GM12865 (cell line): ENCODE measurements around the gene IL18BP.

Source experiments
- DNase-seq: peaks from one replicate; pipeline ENCODE4 v3.0.0; 2010; ENCODE audit warnings: low read depth
- H3K4me3 ChIP-seq: 2 replicates; pipeline ENCODE4 v1.5.1; 2011; ENCODE audit warnings: mild to moderate bottlenecking, low read depth, low read length, control low read depth
- TF ChIP-seq, protein P1 (sequence below): IDR thresholded peaks from 2 replicates; pipeline ENCODE4 v1.5.1; 2011; ENCODE audit warnings: low read length, control low read depth, low read depth, inconsistent platforms; ENCODE audit not compliant: insufficient read depth; ENCODE audit errors: missing control alignments

IL18BP gene

DNA sequence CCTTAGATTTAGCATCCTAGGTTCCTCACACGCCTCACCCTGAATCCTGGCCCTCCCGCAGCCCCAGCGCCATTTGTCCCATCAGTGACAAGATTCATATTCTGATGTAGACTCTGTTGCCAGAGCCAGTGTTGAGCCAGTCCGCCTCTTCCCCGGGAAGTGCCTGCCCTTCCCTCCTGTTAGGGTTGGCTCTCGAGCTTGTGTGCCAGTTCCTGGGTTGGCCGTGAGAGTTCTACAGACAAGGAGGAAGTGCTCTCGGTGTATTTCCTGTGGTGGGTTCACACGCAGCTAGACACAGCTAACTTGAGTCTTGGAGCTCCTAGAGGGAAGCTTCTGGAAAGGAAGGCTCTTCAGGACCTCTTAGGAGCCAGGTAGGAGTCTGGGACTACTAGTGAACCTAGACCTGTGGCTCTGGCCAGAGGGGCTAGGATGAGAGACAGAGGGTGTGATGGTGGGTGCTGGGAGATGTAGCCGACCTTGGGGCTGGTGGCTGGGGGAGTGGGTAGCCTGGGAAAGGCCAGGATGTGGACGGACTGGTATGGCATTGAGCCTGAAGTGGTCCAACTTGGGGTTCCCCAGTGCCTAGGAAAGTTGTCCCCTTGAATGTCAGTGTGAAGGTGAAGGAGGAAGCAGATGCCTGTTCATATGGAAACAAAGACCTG, at the start of gene IL18BP:
Gene IL18BP, plus strand, starts transcription at position 261 of the 662 bp plus-strand sequence. CDS start 1,076 bp downstream, outside the sequence.
- TF ChIP-seq, protein P1, sequence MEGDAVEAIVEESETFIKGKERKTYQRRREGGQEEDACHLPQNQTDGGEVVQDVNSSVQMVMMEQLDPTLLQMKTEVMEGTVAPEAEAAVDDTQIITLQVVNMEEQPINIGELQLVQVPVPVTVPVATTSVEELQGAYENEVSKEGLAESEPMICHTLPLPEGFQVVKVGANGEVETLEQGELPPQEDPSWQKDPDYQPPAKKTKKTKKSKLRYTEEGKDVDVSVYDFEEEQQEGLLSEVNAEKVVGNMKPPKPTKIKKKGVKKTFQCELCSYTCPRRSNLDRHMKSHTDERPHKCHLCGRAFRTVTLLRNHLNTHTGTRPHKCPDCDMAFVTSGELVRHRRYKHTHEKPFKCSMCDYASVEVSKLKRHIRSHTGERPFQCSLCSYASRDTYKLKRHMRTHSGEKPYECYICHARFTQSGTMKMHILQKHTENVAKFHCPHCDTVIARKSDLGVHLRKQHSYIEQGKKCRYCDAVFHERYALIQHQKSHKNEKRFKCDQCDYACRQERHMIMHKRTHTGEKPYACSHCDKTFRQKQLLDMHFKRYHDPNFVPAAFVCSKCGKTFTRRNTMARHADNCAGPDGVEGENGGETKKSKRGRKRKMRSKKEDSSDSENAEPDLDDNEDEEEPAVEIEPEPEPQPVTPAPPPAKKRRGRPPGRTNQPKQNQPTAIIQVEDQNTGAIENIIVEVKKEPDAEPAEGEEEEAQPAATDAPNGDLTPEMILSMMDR: no peak
- DNase-seq: peak; percentile 85
- peak within 1 kb of the TSS; percentile 60 for H3K4me3 ChIP-seq

DNA sequence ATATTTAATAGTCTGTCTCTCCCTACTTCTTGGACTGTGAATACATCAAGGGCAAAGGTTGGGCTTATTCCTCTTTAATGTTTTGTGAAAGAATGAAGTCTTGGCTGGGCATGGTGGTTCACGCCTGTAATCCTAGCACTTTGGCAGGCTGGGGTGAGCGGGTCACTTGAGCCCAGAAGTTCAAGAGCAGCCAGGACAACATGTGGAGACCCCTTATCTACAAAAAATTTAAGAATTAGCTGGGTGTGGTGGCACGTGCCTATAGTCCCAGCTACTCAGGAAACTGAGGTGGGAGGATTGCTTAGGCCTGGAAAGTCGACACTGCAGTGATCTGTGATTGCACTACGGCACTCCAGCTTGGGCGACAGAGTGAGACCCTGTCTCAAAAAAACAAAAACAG, 49.7 kb upstream of the IL18BP start:
- H3K4me3 ChIP-seq: no peak overlapping the region
- DNase-seq: no peak
- TF ChIP-seq, protein P1: no peak

DNA sequence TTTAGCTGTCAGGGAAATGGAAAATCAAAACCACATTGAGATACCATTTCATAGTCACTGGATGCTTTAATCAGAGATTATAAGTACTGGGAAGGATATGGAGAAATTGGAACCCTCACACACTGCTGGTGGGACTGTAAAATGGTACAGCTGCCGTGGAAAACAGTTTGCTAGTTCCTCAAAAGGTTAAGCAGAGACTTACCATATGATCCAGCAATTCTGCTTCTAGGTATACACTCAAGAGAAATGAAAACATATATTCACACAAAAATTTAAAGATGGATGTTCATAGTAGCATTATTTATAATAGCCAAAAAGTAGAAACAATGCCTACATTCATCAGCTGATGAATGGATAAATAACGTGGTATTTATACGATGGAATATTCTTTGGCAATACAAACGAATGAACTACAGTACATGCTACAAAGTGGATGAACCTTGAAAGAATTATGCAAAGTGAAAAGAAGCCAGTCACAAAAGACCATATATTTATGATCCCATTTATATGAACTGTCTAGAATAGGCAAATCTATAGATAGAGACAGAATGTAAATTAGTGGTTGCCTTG, 46.9 kb upstream of the IL18BP start:
- no peak for DNase-seq
- H3K4me3 ChIP-seq: no peak overlapping the region
- TF ChIP-seq, protein P1: no peak

DNA sequence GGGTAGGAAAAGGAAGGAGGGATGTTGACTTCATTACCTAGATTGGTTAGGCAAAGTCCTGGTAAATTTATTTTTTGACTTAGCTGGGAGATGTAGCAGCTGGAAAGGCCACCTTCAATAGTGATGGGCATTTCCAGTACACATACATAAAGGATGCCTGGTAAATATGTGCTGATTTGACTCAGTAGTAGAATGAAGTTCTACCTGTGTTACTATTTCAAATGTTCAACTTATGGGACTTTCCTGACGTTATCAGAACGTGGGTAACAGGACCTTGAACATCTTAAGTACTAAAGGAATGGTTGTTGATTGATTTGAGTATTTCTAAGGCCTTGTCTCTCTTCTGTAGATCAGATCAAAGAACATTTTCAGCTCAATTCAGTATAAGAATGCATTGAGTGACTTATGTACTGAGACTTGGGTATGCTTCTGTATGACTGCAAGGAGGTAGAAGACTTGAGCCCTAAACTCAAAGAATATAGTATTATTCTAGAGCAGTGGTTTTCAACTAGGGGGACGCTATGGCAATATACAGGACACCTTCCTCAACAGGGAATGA, 42.7 kb upstream of the IL18BP start:
- DNase-seq: no peak
- TF ChIP-seq, protein P1: no peak
- no peak overlapping the region for H3K4me3 ChIP-seq

DNA sequence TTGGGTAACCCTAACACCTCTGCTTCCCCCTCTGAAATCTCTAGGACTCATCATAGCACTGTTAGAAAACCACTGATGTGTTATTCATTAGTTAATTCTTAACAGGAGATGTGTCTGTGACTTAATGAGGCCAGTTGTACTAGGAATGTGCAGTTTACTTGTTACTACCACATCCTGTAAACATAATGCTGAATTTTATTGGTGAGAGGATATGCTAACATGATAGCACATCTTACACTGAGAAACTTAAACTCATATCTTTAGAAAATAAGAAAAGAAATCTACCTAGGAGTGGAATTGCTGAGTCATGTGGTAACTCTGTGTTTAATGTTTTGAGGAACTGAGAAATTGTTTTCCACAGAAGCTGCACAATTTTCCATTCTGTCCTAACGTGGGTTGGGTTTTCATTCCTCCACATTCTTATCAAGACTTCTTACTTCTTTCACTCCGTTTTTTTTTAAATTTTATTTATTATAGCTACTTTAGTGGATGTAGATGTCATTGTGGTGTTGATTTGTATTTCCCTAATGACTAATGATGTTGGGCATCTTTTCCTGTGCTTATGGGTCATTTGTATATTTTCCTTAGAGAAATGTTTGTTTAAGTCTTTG, 36.2 kb upstream of the IL18BP start:
- H3K4me3 ChIP-seq: no peak overlapping the region
- TF ChIP-seq, protein P1: no peak
- peak; percentile 30 for DNase-seq

DNA sequence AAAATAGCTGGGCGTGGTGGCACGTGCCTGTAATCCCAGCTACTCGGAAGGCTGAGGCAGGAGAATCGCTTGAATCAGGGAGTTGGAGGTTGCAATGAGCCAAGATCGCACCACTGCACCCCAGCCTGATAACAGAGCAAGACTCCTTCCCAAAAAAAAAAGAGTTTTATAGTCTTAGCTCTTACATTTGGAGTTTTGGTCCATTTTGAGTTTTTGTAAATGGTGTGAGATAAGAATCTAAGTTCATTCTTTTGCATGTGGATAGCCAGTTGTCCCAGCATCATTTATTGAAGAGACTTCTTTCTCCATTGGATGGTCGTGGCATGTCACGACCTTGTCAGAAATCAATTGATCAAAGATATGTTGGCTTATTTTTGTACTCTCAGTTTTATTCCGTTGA, 35.2 kb upstream of the IL18BP start:
- TF ChIP-seq, protein P1: no peak
- H3K4me3 ChIP-seq: no peak overlapping the region
- DNase-seq: no peak
